Stomach (tissue), 19 donors: ENCODE results near the gene FCGBP. TPM values are rescaled to one million over a fixed set of nuclear protein-coding genes. Genes with fewer than 3 reads are reported as not detected.

Experiments
- DNase-seq, 2 donors: peaks; one replicate each; pipeline versions ENCODE4 v3.0.0 to v3.0.0-alpha.2; 2013 to 2019
- H3K27ac ChIP-seq, 5 donors: fragments of 200-600 bp in 4 of 5; sonication (generic) in 4 of 5; one replicate each; pipeline ENCODE4 v1.5.1; 2013 to 2019; ENCODE audit warnings: mild to moderate bottlenecking in 1 of 5, moderate library complexity in 1 of 5
- H3K27me3 ChIP-seq, 3 donors: fragments of 200-600 bp; sonication (generic); one replicate each; pipeline ENCODE4 v1.5.1; 2017 to 2019; ENCODE audit warnings: mixed run types in 1 of 3
- H3K36me3 ChIP-seq, 4 donors: fragments of 200-600 bp; sonication (generic); 1 replicate in 3 of 4; 2 replicates in 1 of 4; pipeline ENCODE4 v1.5.1; 2016 to 2019
- H3K4me1 ChIP-seq, 4 donors: fragments of 200-600 bp; sonication (generic); one replicate each; pipeline ENCODE4 v1.5.1; 2016 to 2019
- H3K4me3 ChIP-seq, 4 donors: fragments of 200-600 bp; sonication (generic) in 3 of 4; one replicate each; pipeline ENCODE4 v1.5.1; 2016 to 2019; ENCODE audit warnings: mild to moderate bottlenecking in 1 of 4
- H3K9me3 ChIP-seq, 4 donors: fragments of 200-600 bp; sonication (generic); one replicate each; pipeline ENCODE4 v1.5.1; 2016 to 2019
- EP300 ChIP-seq: sonication (generic); formaldehyde crosslinking; IDR thresholded peaks from one replicate; pipeline ENCODE4 v1.6.1; 2017; ENCODE audit warnings: antibody characterized with exemption
- POLR2A ChIP-seq, 4 donors: fragments of 450-650 bp; IDR thresholded peaks; one replicate each; pipeline ENCODE4 v1.6.1; 2016; ENCODE audit warnings: antibody characterized with exemption in 4 of 4, control low read depth in 2 of 4, mild to moderate bottlenecking in 1 of 4, moderate library complexity in 1 of 4
- POLR2AphosphoS5 ChIP-seq, 3 donors: sonication (generic); formaldehyde crosslinking; IDR thresholded peaks; one replicate each; pipeline ENCODE4 v1.6.1; 2016; ENCODE audit warnings: antibody characterized with exemption in 3 of 3
- whole genome bisulfite sequencing, 5 donors: extraction: QIAGEN DNeasy Blood & Tissue Kit in 3 of 5; methylation state at CpG; one replicate each; pipeline versions ENCODE4 v1.1.5 to v1.1.7; 2013 to 2018; 5-methylcytosine and 5-hydroxymethylcytosine counted together
- intact Hi-C: fragments of 100-400 bp; cut with DNase I; formaldehyde crosslinking; loops from one replicate; pipeline ENCODE4 v1.15.1; 2023; ENCODE audit warnings: low total_unique reads
- long read RNA-seq, 10 donors: transcript quantifications; one replicate each; lab custom pipeline, GENCODE V29; 2026
- polyA plus RNA-seq, 3 donors: library from polyadenylated mRNA; stranded (reverse); fragments of 200-250 nt; gene quantifications; one replicate each; pipeline ENCODE4 v1.2.3, GENCODE V29; 2013
- total RNA-seq, 5 donors: library from RNA; depleted of rRNA; stranded (reverse); fragments of >200 nt; gene quantifications; one replicate each; pipeline versions ENCODE4 v1.1.0 to v1.2.3, GENCODE V29; 2014 to 2016
- TF ChIP-seq, protein P1 (sequence below), 7 experiments: fragments of 450-650 bp in 4 of 7; fragments of 200-600 bp in 3 of 7; sonication (generic) in 3 of 7; IDR thresholded peaks; one replicate each; pipeline ENCODE4 v1.5.1; 2016 to 2019; ENCODE audit warnings: antibody characterized with exemption in 7 of 7, control low read depth in 2 of 7, mild to moderate bottlenecking in 1 of 7
- donor health status: healthy with polysubstance abuse.
- donor health status: Bipolar disorder and iron deficiency.
- donor health status: healthy.

The FCGBP gene
- total RNA-seq: 1,000 to 10,000 TPM in 1 of 5 donors, 100 to 1,000 TPM in 3, 10 to 100 TPM in 1; 90.2 to 7,510 (median 472) TPM
- polyA plus RNA-seq: 10 to 100 TPM in 1 of 3 donors, 1 to 10 TPM in 2; 6.5 to 11.9 (median 8.4) TPM
- long read RNA-seq, donor 1, partial matches to known transcripts: 115 of 115 reads
- long read RNA-seq, donor 1, other reads (novel, unspliced or antisense): 0 of 115 reads
- long read RNA-seq, donor 2, full-length matches to known transcripts: 1 of 113 reads
- long read RNA-seq, donor 2, partial matches to known transcripts: 112 of 113 reads
- long read RNA-seq, donor 2, other reads (novel, unspliced or antisense): 0 of 113 reads
- long read RNA-seq, donor 3, full-length matches to known transcripts: 1 of 35 reads
- long read RNA-seq, donor 3, partial matches to known transcripts: 34 of 35 reads
- long read RNA-seq, donor 3, other reads (novel, unspliced or antisense): 0 of 35 reads
- long read RNA-seq, donor 4, partial matches to known transcripts: 13 of 13 reads
- long read RNA-seq, donor 4, other reads (novel, unspliced or antisense): 0 of 13 reads
- long read RNA-seq, donor 5, partial matches to known transcripts: 34 of 34 reads
- long read RNA-seq, donor 5, other reads (novel, unspliced or antisense): 0 of 34 reads
- long read RNA-seq, donor 6, full-length matches to known transcripts: 5 of 602 reads
- long read RNA-seq, donor 6, partial matches to known transcripts: 597 of 602 reads
- long read RNA-seq, donor 6, other reads (novel, unspliced or antisense): 0 of 602 reads
- long read RNA-seq, donor 7, partial matches to known transcripts: 63 of 63 reads
- long read RNA-seq, donor 7, other reads (novel, unspliced or antisense): 0 of 63 reads
- long read RNA-seq, donor 8, full-length matches to known transcripts: 1 of 122 reads
- long read RNA-seq, donor 8, partial matches to known transcripts: 121 of 122 reads
- long read RNA-seq, donor 8, other reads (novel, unspliced or antisense): 0 of 122 reads
- long read RNA-seq, donor 9, partial matches to known transcripts: 76 of 76 reads
- long read RNA-seq, donor 9, other reads (novel, unspliced or antisense): 0 of 76 reads
- long read RNA-seq, donor 10, partial matches to known transcripts: 38 of 38 reads
- long read RNA-seq, donor 10, other reads (novel, unspliced or antisense): 0 of 38 reads

DNA sequence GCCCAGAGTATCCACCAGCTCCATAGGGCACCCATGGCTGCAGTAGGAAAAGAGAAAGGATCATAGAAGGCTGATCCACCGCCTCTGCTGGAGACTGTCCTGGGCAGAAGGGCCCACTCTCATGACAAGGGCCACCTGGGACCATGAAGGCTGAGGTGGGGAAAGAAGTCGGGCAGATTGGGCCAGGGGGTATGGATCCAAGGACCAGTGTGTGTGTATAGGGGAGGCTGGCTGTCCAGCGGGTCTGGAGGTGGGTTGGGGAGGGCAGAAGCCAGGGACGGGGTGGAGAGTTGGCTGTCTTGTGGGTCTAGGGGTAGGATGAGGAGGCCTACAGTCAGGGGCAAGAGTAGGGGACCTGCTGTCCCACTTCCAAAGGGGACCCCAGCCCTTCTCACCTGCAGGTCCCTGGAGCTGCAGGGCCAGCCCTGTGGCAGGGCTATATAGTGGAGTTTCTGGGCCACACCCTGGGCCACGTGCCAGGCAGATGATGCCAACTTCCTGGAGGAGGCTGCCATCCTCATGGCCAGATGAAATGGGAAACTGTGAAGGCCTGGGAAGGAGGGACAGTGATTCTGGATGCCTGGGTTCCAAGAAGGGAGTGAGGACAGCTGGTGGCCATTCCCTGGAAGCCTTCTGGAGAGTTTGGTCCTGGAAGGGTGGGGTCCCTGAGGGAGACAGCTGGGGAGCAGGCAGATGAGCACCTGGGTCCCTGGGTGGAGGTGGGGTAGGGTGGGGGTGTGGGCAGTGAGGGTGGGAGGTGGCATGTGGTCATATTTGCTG, at the start of gene FCGBP:
TSS of gene FCGBP (minus strand) at position 51 of the 780 bp plus-strand sequence.
- TF ChIP-seq EP300: no peak
- TF ChIP-seq, protein P1, sequence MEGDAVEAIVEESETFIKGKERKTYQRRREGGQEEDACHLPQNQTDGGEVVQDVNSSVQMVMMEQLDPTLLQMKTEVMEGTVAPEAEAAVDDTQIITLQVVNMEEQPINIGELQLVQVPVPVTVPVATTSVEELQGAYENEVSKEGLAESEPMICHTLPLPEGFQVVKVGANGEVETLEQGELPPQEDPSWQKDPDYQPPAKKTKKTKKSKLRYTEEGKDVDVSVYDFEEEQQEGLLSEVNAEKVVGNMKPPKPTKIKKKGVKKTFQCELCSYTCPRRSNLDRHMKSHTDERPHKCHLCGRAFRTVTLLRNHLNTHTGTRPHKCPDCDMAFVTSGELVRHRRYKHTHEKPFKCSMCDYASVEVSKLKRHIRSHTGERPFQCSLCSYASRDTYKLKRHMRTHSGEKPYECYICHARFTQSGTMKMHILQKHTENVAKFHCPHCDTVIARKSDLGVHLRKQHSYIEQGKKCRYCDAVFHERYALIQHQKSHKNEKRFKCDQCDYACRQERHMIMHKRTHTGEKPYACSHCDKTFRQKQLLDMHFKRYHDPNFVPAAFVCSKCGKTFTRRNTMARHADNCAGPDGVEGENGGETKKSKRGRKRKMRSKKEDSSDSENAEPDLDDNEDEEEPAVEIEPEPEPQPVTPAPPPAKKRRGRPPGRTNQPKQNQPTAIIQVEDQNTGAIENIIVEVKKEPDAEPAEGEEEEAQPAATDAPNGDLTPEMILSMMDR (IDR thresholded peaks at IDR 0.05): no peak
- TF ChIP-seq POLR2A (IDR thresholded peaks at IDR 0.05): no peak
- peak in 1 of 3 donors; percentile 32 for TF ChIP-seq POLR2AphosphoS5 (IDR thresholded peaks at IDR 0.05)
- peak within 1 kb of the TSS in 4 of 5 donors; percentile 47 to 79 (median 70) for H3K27ac ChIP-seq

DNA sequence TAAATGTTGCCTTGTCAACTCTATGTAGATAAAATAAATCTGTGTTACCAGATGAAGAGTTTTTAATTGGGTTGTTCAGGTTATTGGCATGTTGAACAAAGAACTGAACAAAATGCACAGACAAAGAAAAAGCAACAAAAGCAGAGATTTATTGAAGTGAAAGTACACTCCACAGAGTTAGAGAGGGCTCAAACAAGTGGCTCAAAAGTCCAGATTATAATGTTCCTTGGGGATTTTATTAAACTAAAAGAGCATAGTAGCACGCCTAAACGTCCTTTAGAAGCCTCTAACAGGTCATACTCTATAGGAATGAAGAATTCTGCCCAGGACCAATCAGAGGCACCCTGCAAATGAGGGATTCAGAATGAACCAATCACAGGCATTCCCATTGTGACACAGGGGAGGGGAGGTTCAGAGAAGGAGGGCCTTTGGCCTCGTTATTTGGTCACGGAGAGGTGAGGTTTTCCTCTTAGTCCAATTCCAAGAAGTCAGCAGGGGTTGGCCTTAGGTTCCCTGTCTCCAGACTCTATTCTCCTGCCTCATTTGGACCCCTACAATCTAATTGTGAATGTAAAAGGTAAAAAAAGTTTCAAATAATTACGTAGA, 49.4 kb upstream of the FCGBP start:
- Histone ChIP-seq H3K4me3 (no peak overlapping the region), H3K27me3 (no peaks in the 10 kb centered on the region), H3K4me1 (no peaks in the 10 kb centered on the region), H3K27ac (no peak overlapping the region), H3K9me3 (peaks cover 0 to 44% (median 19%) of the 10 kb centered on the region in 4 donors), H3K36me3 (peaks cover 24 to 54% (median 49%) of the 10 kb centered on the region in 4 donors)
- intact Hi-C loops: no loop called here
- TF ChIP-seq POLR2AphosphoS5 (IDR thresholded peaks at IDR 0.05) (no peak), POLR2A (IDR thresholded peaks at IDR 0.05) (no peak), EP300 (no peak)
- TF ChIP-seq, protein P1 (IDR thresholded peaks at IDR 0.05): no peak
- DNase-seq: no peak
- WGBS, 5 donors: 83 to 95% (median 87%) methylated on average over 5 of the region's 5 CpGs

More for the DNA sequence above, at the start of gene FCGBP:
- no peaks in the 10 kb centered on the region for H3K36me3 ChIP-seq
- WGBS, 5 donors: 75 to 86% (median 83%) methylated on average over 4 to 5 of the region's 5 CpGs
- H3K9me3 ChIP-seq: peaks cover 0 to 4% (median under 1%) of the 10 kb centered on the region in 4 donors
- peak; percentile 59 to 66 for DNase-seq
- intact Hi-C loops: no loop called here
- H3K4me3 ChIP-seq: peak within 1 kb of the TSS in 1 of 4 donors; percentile 39
- peaks cover 3 to 36% (median 19%) of the 10 kb centered on the region in 4 donors for H3K4me1 ChIP-seq
- peaks cover 0 to 31% (median 0%) of the 10 kb centered on the region in 3 donors for H3K27me3 ChIP-seq

DNA sequence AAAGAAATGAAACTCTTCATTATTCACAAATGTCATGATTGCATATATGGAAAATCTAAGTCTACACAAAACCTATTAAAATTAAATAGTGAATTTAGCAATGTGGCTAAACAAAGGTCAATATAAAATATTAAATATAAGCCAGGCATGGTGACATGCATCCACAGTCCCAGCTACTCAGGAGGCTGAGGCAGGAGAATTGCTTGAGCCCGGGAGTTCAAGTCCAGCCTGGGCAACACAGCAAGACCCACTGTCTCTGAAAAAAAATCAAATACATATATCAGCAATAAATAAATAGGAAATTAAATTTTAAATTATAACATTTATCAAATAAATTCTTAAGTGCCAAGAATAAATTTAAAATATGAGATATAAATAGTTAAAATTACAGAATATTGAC, 48.4 kb upstream of the FCGBP start:
- H3K27ac ChIP-seq: no peak overlapping the region
- no peaks in the 10 kb centered on the region for H3K27me3 ChIP-seq
- H3K9me3 ChIP-seq: peaks cover 0 to 41% (median 19%) of the 10 kb centered on the region in 4 donors
- H3K4me3 ChIP-seq: no peak overlapping the region
- H3K36me3 ChIP-seq: peaks cover 24 to 63% (median 58%) of the 10 kb centered on the region in 4 donors
- TF ChIP-seq EP300: no peak
- TF ChIP-seq, protein P1 (IDR thresholded peaks at IDR 0.05): no peak
- TF ChIP-seq POLR2AphosphoS5 (IDR thresholded peaks at IDR 0.05): no peak
- no peak for TF ChIP-seq POLR2A (IDR thresholded peaks at IDR 0.05)
- H3K4me1 ChIP-seq: no peaks in the 10 kb centered on the region
- WGBS, 5 donors: 97 to 100% (median 100%) methylated on average over 1 of the region's 1 CpG
- intact Hi-C loops: no loop called here
- DNase-seq: no peak
